Neural progenitor cell (in vitro differentiated cells): ENCODE measurements around the gene COQ9.

Experiments
- CTCF ChIP-seq: fragments of 200-600 bp; sonication (generic); IDR thresholded peaks from 2 replicates; pipeline ENCODE4 v1.5.1; 2017; ENCODE audit warnings: antibody characterized with exemption, mild to moderate bottlenecking
- EZH2phosphoT487 ChIP-seq: fragments of 200-600 bp; sonication (generic); IDR thresholded peaks from 2 replicates; pipeline ENCODE4 v1.6.1; 2017; ENCODE audit warnings: antibody characterized with exemption

- TF ChIP-seq CTCF, result no peak
- TF ChIP-seq EZH2phosphoT487, result no peak
Measured at GRCh38 chr16:57416084-57416483, 31.2 kb upstream of the COQ9 start.
